GM12801 (cell line): ENCODE measurements around the gene SETD2.

Source experiments
- TF ChIP-seq, protein P1 (sequence below): IDR thresholded peaks from one replicate; pipeline ENCODE4 v1.5.1; 2011; ENCODE audit warnings: control low read depth; ENCODE audit not compliant: insufficient read length; ENCODE audit errors: extremely low read depth

The SETD2 gene

DNA sequence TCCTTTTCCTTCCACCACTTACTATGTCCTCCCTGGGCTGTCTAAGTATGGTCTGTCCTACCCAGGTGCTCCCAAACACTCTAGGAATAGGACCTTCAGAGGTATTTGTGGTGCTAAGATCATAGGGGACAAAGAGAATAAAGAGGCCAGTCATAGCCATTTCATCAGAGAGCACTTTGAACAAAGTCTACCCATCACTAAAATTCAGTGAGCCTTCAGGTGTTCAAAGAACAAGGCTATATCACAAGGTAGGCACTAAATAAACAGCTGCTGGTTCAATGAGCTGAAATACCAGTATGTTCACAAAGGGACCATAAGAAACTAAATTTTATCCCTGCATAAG, 145.7 kb downstream of the SETD2 start:
- TF ChIP-seq, protein P1, sequence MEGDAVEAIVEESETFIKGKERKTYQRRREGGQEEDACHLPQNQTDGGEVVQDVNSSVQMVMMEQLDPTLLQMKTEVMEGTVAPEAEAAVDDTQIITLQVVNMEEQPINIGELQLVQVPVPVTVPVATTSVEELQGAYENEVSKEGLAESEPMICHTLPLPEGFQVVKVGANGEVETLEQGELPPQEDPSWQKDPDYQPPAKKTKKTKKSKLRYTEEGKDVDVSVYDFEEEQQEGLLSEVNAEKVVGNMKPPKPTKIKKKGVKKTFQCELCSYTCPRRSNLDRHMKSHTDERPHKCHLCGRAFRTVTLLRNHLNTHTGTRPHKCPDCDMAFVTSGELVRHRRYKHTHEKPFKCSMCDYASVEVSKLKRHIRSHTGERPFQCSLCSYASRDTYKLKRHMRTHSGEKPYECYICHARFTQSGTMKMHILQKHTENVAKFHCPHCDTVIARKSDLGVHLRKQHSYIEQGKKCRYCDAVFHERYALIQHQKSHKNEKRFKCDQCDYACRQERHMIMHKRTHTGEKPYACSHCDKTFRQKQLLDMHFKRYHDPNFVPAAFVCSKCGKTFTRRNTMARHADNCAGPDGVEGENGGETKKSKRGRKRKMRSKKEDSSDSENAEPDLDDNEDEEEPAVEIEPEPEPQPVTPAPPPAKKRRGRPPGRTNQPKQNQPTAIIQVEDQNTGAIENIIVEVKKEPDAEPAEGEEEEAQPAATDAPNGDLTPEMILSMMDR: no peak

- TF ChIP-seq, protein P1: no peak
Observed at GRCh38 chr3:47017504-47018268, 146.2 kb downstream of the SETD2 start.

DNA sequence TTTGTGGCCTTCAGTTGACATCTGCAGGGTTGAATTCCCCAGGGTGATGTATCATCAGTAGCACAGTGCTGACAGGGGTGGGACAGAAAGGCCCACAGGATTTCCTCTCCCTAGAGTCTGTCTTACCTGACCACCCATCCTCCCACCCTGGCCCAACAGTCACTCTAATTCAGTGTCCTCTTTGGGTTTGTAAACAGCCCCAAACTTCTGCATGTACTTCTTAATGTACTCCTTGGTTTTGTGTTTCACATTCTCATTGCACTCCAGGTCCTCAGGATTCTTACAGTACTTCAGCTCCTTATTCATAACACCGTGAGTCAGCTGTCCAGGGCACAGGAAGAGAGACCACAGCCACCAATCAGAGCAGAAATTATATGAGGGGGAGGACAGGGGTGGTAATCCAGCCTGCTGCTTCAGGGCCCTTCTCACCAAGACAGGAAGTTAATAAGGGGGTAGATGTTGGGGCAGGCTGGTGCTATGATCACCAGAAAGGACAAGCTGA, 146.9 kb downstream of the SETD2 start:
- TF ChIP-seq, protein P1: no peak

DNA sequence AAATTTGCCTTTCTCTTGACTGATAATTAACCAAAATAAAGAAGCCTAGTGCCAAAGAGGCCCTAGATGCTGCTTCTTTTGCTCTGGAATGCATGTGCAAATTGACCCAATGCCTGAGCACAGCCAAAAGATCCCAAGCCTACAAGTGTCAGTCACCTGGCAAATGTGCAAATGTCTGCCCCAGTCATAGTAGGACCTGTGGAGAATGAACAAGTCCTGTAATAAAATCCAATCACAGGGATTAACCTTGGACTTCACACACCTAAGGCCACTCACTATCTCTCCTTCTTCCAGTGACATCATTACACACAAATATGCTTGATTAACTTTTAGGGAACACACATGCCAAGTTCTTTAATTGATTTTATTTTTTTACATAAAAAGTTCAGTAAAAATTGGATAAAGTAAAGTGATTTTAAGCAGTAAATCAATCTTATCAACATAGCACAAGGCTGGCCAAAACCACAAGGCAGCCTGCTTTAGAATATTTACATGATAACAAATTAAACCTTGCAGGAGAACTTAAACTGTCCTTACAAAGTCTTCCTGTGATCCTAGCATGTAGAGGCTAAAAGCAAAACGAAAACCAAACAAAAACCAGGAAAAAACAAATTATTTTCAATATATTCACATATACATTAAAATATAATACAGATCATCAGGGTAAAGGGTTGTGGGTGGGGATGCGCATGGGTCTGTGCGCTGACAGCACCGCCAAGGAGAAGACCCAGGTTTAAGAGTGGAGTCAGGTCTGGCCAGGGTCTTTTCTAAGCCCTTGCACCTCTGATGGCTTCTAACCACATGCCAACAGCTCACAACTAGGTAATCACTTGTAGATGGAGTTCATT, 147.6 kb downstream of the SETD2 start:
- TF ChIP-seq, protein P1: no peak

GRCh38 chr3:47015151-47015550, 148.8 kb downstream of the SETD2 start:
- TF ChIP-seq, protein P1: no peak

GRCh38 chr3:47014036-47014435, 149.9 kb downstream of the SETD2 start:
- TF ChIP-seq, protein P1: no peak

DNA sequence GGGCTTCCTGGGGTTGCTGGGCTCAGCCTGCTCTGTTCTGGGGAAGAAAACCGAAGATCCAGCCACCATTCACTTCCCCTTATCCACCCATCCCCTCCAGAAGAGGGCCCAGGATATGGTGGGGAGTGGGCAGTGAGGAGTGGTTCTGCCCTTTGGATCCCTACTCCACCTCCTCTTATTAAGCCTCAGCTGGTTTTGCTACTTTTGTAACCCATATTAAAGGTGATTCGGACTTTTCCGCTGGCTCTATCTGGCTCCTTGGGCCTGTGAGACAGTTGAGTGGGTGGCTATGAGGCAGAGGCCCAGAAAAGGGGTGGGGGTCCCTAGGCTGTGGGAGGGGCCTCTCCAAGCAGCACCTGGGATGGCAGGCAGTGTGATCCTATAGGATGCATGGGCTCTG, 150.7 kb downstream of the SETD2 start:
- TF ChIP-seq, protein P1: no peak
